Neural crest cell (in vitro differentiated cells): ENCODE measurements around the gene PHF13. TPM values are rescaled to one million over a fixed set of nuclear protein-coding genes. Genes with fewer than 3 reads are reported as not detected.

Experiments
- DNase-seq: peaks from one replicate; pipeline ENCODE4 v3.0.0; 2021; ENCODE audit warnings: low read depth, mixed read lengths, low spot score
- H3K27ac Mint-ChIP-seq: one replicate; pipeline ENCODE4 v1.8.0; 2021; ENCODE audit warnings: mild to moderate bottlenecking, mixed read lengths; ENCODE audit not compliant: unreplicated experiment
- H3K27me3 Mint-ChIP-seq: 2 replicates; pipeline ENCODE4 v1.8.0; 2021; ENCODE audit warnings: low read depth, mild to moderate bottlenecking, mixed read lengths
- H3K36me3 Mint-ChIP-seq: 2 replicates; pipeline ENCODE4 v1.8.0; 2021; ENCODE audit warnings: low read depth, mild to moderate bottlenecking, mixed read lengths
- H3K4me1 Mint-ChIP-seq: 2 replicates; pipeline ENCODE4 v1.8.0; 2021; ENCODE audit warnings: mixed read lengths
- H3K4me3 Mint-ChIP-seq: one replicate; pipeline ENCODE4 v1.8.0; 2021; ENCODE audit warnings: mild to moderate bottlenecking, mixed read lengths
- H3K9me3 Mint-ChIP-seq: 2 replicates; pipeline ENCODE4 v1.8.0; 2021; ENCODE audit warnings: mixed read lengths
- total RNA-seq: library from RNA; stranded (reverse); gene quantifications from 2 replicates; pipeline ENCODE4 v1.2.1, GENCODE V29; 2021
- TF ChIP-seq, protein P1 (sequence below): fragments of 200-600 bp; sonication (generic); conservative IDR thresholded peaks from 2 replicates; pipeline ENCODE4 v1.5.0; 2021; ENCODE audit warnings: antibody characterized with exemption, mild to moderate bottlenecking

PHF13 gene
- total RNA-seq, 1 donor from 2014 or later: 33.5 TPM

DNA sequence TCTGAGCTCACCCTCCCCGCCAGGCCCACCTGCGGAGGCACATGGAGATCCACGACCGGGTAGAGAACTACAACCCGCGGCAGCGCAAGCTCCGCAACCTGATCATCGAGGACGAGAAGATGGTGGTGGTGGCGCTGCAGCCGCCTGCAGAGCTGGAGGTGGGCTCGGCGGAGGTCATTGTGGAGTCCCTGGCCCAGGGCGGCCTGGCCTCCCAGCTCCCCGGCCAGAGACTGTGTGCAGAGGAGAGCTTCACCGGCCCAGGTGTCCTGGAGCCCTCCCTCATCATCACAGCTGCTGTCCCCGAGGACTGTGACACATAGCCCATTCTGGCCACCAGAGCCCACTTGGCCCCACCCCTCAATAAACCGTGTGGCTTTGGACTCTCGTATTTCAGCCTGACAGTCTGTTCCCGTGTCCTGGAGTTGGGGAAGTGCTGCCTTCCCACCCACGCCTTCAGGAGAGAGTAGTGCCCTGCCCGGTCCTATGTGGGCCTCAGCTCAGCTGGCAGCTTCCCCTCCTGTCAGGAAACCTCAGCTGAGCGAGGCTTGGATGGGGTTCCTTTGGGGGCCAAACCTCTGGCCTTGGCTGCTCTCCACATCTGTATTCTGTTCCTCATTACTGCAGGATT lies 24.5 kb upstream of the PHF13 start:
- H3K36me3 Mint-ChIP-seq: peaks cover 1% of the 10 kb centered on the region
- TF ChIP-seq, protein P1, sequence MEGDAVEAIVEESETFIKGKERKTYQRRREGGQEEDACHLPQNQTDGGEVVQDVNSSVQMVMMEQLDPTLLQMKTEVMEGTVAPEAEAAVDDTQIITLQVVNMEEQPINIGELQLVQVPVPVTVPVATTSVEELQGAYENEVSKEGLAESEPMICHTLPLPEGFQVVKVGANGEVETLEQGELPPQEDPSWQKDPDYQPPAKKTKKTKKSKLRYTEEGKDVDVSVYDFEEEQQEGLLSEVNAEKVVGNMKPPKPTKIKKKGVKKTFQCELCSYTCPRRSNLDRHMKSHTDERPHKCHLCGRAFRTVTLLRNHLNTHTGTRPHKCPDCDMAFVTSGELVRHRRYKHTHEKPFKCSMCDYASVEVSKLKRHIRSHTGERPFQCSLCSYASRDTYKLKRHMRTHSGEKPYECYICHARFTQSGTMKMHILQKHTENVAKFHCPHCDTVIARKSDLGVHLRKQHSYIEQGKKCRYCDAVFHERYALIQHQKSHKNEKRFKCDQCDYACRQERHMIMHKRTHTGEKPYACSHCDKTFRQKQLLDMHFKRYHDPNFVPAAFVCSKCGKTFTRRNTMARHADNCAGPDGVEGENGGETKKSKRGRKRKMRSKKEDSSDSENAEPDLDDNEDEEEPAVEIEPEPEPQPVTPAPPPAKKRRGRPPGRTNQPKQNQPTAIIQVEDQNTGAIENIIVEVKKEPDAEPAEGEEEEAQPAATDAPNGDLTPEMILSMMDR: no peak
- no peaks in the 10 kb centered on the region for H3K9me3 Mint-ChIP-seq
- no peaks in the 10 kb centered on the region for H3K4me1 Mint-ChIP-seq
- H3K27me3 Mint-ChIP-seq: no peaks in the 10 kb centered on the region
- DNase-seq: no peak
- no peak overlapping the region for H3K4me3 Mint-ChIP-seq
- H3K27ac Mint-ChIP-seq: no peak overlapping the region

DNA sequence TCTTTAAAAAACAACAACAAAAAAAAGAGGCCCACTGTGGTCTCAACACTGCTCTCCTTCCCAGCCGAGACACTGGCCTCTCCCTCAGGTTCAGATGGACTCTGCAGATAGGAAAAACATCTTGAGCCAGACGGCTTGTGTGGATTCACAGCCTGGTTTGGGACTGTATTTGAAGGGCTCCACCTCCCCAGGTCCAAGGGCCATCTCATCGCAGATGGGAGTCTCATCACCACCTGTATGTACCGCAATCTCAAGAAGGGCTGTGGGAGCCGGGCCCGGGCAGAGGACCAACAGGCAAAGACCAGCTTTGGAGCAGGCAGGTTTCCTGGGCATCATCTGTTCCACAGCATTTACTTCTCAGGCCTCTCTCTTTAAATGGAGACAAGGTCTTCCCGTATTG lies 23.5 kb upstream of the PHF13 start:
- TF ChIP-seq, protein P1: no peak
- Mint-ChIP-seq H3K4me1 (no peaks in the 10 kb centered on the region), H3K9me3 (no peaks in the 10 kb centered on the region), H3K36me3 (peaks cover 2% of the 10 kb centered on the region), H3K27me3 (no peaks in the 10 kb centered on the region), H3K27ac (no peak overlapping the region), H3K4me3 (peak overlapping the region; percentile 31)
- DNase-seq: no peak

GRCh38 chr1:6591222-6591621 lies 22.3 kb upstream of the PHF13 start:
- no peak for DNase-seq
- Mint-ChIP-seq H3K9me3 (no peaks in the 10 kb centered on the region), H3K27ac (no peak overlapping the region), H3K4me1 (no peaks in the 10 kb centered on the region), H3K4me3 (no peak overlapping the region), H3K27me3 (no peaks in the 10 kb centered on the region), H3K36me3 (peaks cover 2% of the 10 kb centered on the region)
- TF ChIP-seq, protein P1: no peak

- no peak overlapping the region for H3K27ac Mint-ChIP-seq
- TF ChIP-seq, protein P1: no peak
- H3K9me3 Mint-ChIP-seq: no peaks in the 10 kb centered on the region
- no peaks in the 10 kb centered on the region for H3K27me3 Mint-ChIP-seq
- H3K4me1 Mint-ChIP-seq: no peaks in the 10 kb centered on the region
- no peak for DNase-seq
- H3K36me3 Mint-ChIP-seq: peaks cover 2% of the 10 kb centered on the region
- no peak overlapping the region for H3K4me3 Mint-ChIP-seq
Observed at GRCh38 chr1:6591644-6592043, 21.9 kb upstream of the PHF13 start.

DNA sequence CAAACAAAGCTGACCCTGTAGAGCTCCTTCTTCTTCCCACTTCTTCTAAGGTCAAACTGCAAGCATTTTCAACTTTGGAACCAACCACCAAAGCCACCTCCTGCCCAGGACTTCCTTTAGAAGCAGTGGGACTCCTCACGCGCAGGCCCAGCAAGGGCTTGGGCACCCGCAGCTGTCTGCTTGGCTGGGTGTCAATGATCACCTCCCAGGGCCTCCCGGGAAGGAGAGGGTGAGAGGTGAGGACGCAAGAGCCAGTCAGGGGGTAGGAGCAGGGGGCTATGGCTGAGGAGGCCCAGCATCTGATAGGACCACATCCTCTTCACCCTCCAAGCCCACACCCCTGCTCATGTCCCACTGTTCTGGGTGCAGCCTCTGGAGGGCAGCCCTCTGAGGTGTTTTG lies 21.1 kb upstream of the PHF13 start:
- Mint-ChIP-seq H3K4me3 (no peak overlapping the region), H3K27ac (no peak overlapping the region), H3K27me3 (no peaks in the 10 kb centered on the region), H3K36me3 (peaks cover 2% of the 10 kb centered on the region), H3K4me1 (no peaks in the 10 kb centered on the region), H3K9me3 (no peaks in the 10 kb centered on the region)
- no peak for DNase-seq
- TF ChIP-seq, protein P1: no peak
